ENCODE results near the gene SSR2. TPM values are rescaled to one million over a fixed set of nuclear protein-coding genes. Genes with fewer than 3 reads are reported as not detected.

Gene SSR2
- total RNA-seq, 1 donor from 2014 or later: 231 TPM

- DNase-seq (no peak), ATAC-seq (peak; percentile 56)
- Histone ChIP-seq H3K4me3 (no peak overlapping the region), H3K36me3 (no peaks in the 10 kb centered on the region), H3K9me3 (no peaks in the 10 kb centered on the region), H3K27me3 (no peaks in the 10 kb centered on the region), H3K27ac (peak overlapping the region; percentile 93), H3K4me1 (peaks cover 57% of the 10 kb centered on the region)
- intact Hi-C loops (cut with DNase I): no loop called here
- TF ChIP-seq CTCF (IDR thresholded peaks at IDR 0.05): no peak
These were observed 39.3 kb downstream of the SSR2 start for GRCh38 chr1:155981266-155982088.

DNA sequence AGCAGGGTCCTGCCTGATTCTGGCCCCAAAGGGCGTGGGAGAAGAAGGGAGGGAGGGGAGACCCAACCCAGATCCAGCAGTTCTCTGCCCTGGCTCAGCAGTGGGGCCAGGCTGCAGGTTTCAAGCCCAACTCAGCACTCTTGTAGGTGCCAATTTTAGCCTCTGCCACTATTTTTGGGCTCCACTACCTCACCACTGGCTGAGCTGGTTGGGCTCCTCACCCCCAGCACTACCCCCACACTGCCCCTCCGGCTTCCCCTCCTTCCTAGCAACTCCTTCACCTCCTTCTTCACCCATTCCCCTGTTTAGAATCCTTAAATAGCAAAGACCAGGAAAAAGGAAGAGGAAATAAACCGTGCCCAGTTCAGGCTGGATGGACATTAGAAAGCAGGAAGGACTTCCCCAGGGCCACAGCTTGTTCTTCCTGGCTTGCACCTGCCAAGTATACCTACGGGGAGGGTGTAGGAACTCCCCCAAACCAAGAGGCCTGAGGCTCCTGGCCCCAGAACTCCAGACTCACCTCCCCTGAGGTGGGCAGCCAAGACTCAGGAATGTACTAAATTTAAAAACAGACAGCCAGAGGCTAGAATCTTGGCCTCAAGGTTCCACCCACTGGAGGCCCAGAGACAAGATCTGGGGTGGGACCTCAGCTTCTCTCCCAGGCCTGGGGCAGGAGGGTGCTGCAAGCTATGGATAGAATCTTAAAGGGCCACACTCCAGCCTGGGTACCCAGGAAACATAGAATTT is 41.0 kb downstream of the SSR2 start:
- no peak for TF ChIP-seq CTCF (IDR thresholded peaks at IDR 0.05)
- Histone ChIP-seq H3K4me1 (peaks cover 70% of the 10 kb centered on the region), H3K27ac (peak overlapping the region; percentile 93), H3K4me3 (peak overlapping the region; percentile 91), H3K9me3 (no peaks in the 10 kb centered on the region), H3K27me3 (no peaks in the 10 kb centered on the region), H3K36me3 (no peaks in the 10 kb centered on the region)
- intact Hi-C loops (cut with DNase I): no loop called here
- DNase-seq: no peak
- ATAC-seq: no peak

GRCh38 chr1:155978973-155979429 is 41.8 kb downstream of the SSR2 start:
- no peak for DNase-seq
- peak; percentile 5 for ATAC-seq
- H3K27me3 ChIP-seq: no peaks in the 10 kb centered on the region
- H3K27ac ChIP-seq: peak overlapping the region; percentile 93
- TF ChIP-seq CTCF (IDR thresholded peaks at IDR 0.05): no peak
- intact Hi-C loops (cut with DNase I): no loop called here
- no peaks in the 10 kb centered on the region for H3K9me3 ChIP-seq
- peaks cover 78% of the 10 kb centered on the region for H3K4me1 ChIP-seq
- peak overlapping the region; percentile 91 for H3K4me3 ChIP-seq
- peaks cover 2% of the 10 kb centered on the region for H3K36me3 ChIP-seq

- Histone ChIP-seq H3K36me3 (peaks cover 6% of the 10 kb centered on the region), H3K4me3 (peak within 1 kb of the TSS; percentile 91), H3K4me1 (peaks cover 78% of the 10 kb centered on the region), H3K9me3 (no peaks in the 10 kb centered on the region), H3K27me3 (no peaks in the 10 kb centered on the region), H3K27ac (peak within 1 kb of the TSS; percentile 93)
- ATAC-seq (peak; percentile 80), DNase-seq (peak; percentile 92)
- intact Hi-C loops (cut with DNase I): no loop called here
- peak; percentile 28 for TF ChIP-seq CTCF (IDR thresholded peaks at IDR 0.05)
These were observed 42.3 kb downstream of the SSR2 start, which contains the start of gene ARHGEF2 for GRCh38 chr1:155978325-155978972. ARHGEF2 (minus strand) TSS chr1:155978547; CDS start chr1:155978427, 120 bp downstream.

GRCh38 chr1:155977690-155978324 is 42.9 kb downstream of the SSR2 start:
- DNase-seq (peak; percentile 78), ATAC-seq (peak; percentile 49)
- Histone ChIP-seq H3K27ac (peak overlapping the region; percentile 93), H3K4me3 (peak overlapping the region; percentile 91), H3K9me3 (no peaks in the 10 kb centered on the region), H3K27me3 (no peaks in the 10 kb centered on the region), H3K36me3 (peaks cover 10% of the 10 kb centered on the region), H3K4me1 (peaks cover 78% of the 10 kb centered on the region)
- intact Hi-C loops (cut with DNase I): no loop called here
- no peak for TF ChIP-seq CTCF (IDR thresholded peaks at IDR 0.05)
